PC-9 (cell line): ENCODE data around the gene MAFG. TPM values are rescaled to one million over a fixed set of nuclear protein-coding genes. Genes with fewer than 3 reads are reported as not detected.

Source experiments
- BruUV-seq: library from RNA; stranded (reverse); fragments of 400-500 nt; replicated peaks from 2 replicates; lab custom pipeline; 2021; lab: Mats Ljungman, UMichigan
- CTCF ChIA-PET: fragments of 300-600 bp; sonication (Branson Sonifier 250); formaldehyde crosslinking; loops from one replicate; lab custom pipeline; 2022; ENCODE audit warnings: antibody characterized with exemption; lab: Charles Lee
- POLR2A ChIA-PET: fragments of 300-600 bp; sonication (Branson Sonifier 250); formaldehyde crosslinking; loops from one replicate; lab custom pipeline; 2022; ENCODE audit warnings: antibody characterized with exemption; ENCODE audit not compliant: unreplicated experiment; lab: Charles Lee
- DNase-seq, 2 experiments: peaks; one replicate each; pipeline versions ENCODE4 v3.0.0 to v3.0.0-alpha.2; 2015 to 2022; ENCODE audit warnings: mixed read lengths in 1 of 2
- H2AFZ ChIP-seq: fragments of 200-600 bp; sonication (generic); 2 replicates; pipeline ENCODE4 v1.8.1; 2017; ENCODE audit warnings: antibody characterized with exemption
- H3F3A ChIP-seq: fragments of 200-600 bp; sonication (generic); 2 replicates; pipeline ENCODE4 v1.8.1; 2017; ENCODE audit warnings: antibody characterized with exemption, mild to moderate bottlenecking, low read depth; ENCODE audit not compliant: insufficient read depth
- H3K27ac ChIP-seq: fragments of 200-600 bp; sonication (generic); 2 replicates; pipeline ENCODE4 v1.6.1; 2016; ENCODE audit warnings: mixed run types
- H3K27me3 ChIP-seq: fragments of 200-600 bp; sonication (generic); 2 replicates; pipeline ENCODE4 v1.6.1; 2016; ENCODE audit warnings: low read depth, mixed run types; ENCODE audit not compliant: insufficient read depth
- H3K36me3 ChIP-seq: fragments of 200-600 bp; sonication (generic); 2 replicates; pipeline ENCODE4 v1.6.1; 2016; ENCODE audit warnings: low read depth, mixed run types
- H3K4me1 ChIP-seq: fragments of 200-600 bp; sonication (generic); replicated peaks from 2 replicates; pipeline ENCODE4 v1.6.1; 2016; ENCODE audit warnings: mixed run types; ENCODE audit not compliant: insufficient read depth
- H3K4me2 ChIP-seq: fragments of 200-600 bp; sonication (generic); 2 replicates; pipeline ENCODE4 v1.6.1; 2017; ENCODE audit warnings: mixed run types
- H3K4me3 ChIP-seq: fragments of 200-600 bp; sonication (generic); 2 replicates; pipeline ENCODE4 v1.6.1; 2016; ENCODE audit warnings: mixed run types
- H3K79me2 ChIP-seq: fragments of 200-600 bp; sonication (generic); 2 replicates; pipeline ENCODE4 v1.6.1; 2017; ENCODE audit warnings: low read depth, mixed run types
- H3K9me2 ChIP-seq: fragments of 200-600 bp; sonication (generic); 2 replicates; pipeline ENCODE4 v1.8.1; 2017; ENCODE audit warnings: mild to moderate bottlenecking; ENCODE audit not compliant: insufficient read depth
- H3K9me3 ChIP-seq: fragments of 200-600 bp; sonication (generic); 2 replicates; pipeline ENCODE4 v1.8.1; 2016; ENCODE audit warnings: low read depth; ENCODE audit not compliant: insufficient read depth
- H4K20me1 ChIP-seq: fragments of 200-600 bp; sonication (generic); 2 replicates; pipeline ENCODE4 v1.8.1; 2017; ENCODE audit not compliant: insufficient read depth
- EZH2 ChIP-seq: fragments of 200-600 bp; sonication (generic); IDR thresholded peaks from 2 replicates; pipeline ENCODE4 v1.8.0; 2017; ENCODE audit warnings: antibody characterized with exemption, low read depth
- intact Hi-C: fragments of 100-400 bp; cut with micrococcal nuclease; formaldehyde crosslinking; loops from one replicate; pipeline ENCODE4 v1.10.0; 2022; ENCODE audit not compliant: unreplicated experiment
- total RNA-seq: library from RNA; stranded (reverse); gene quantifications from 2 replicates; pipeline ENCODE4 v1.2.3, GENCODE V29; 2021
- TF ChIP-seq, protein P1 (sequence below): fragments of 200-600 bp; sonication (generic); conservative IDR thresholded peaks from 2 replicates; pipeline ENCODE4 v1.6.1; 2017; ENCODE audit warnings: mixed run types, antibody characterized with exemption, mild to moderate bottlenecking, moderate library complexity

Gene MAFG
- total RNA-seq, 1 experiment from 2014 or later, result 79.5 TPM

- TF ChIP-seq, protein P1, sequence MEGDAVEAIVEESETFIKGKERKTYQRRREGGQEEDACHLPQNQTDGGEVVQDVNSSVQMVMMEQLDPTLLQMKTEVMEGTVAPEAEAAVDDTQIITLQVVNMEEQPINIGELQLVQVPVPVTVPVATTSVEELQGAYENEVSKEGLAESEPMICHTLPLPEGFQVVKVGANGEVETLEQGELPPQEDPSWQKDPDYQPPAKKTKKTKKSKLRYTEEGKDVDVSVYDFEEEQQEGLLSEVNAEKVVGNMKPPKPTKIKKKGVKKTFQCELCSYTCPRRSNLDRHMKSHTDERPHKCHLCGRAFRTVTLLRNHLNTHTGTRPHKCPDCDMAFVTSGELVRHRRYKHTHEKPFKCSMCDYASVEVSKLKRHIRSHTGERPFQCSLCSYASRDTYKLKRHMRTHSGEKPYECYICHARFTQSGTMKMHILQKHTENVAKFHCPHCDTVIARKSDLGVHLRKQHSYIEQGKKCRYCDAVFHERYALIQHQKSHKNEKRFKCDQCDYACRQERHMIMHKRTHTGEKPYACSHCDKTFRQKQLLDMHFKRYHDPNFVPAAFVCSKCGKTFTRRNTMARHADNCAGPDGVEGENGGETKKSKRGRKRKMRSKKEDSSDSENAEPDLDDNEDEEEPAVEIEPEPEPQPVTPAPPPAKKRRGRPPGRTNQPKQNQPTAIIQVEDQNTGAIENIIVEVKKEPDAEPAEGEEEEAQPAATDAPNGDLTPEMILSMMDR, result no peak
- no peak for TF ChIP-seq EZH2
- H3K9me2 ChIP-seq, result no peaks in the 10 kb centered on the region
- H3K27me3 ChIP-seq, result no peaks in the 10 kb centered on the region
- H2AFZ ChIP-seq, result no peak overlapping the region
- POLR2A ChIA-PET, result interaction anchor here (0.6 to 1.2 kb wide), 2 partner anchors 24 to 86 kb away, joined by 4 to 7 read pairs; partner anchors contain the start of gene PYCR1
- intact Hi-C loops, result no loop called here
- no peaks in the 10 kb centered on the region for H3K9me3 ChIP-seq
- no TSS peak for BruUV-seq
- H3K4me2 ChIP-seq, result peak overlapping the region; percentile 57; the same call in 1 of the 2 replicates
- no peak overlapping the region; the same call in 1 of the 2 replicates for H3K4me3 ChIP-seq
- CTCF ChIA-PET, result interaction anchor here (0.5 to 2.0 kb wide), 11 partner anchors 21 to 457 kb away, joined by 3 to 18 read pairs (median 3); partner anchors contain the start of genes CENPX, DUS1L, LRRC45 and MAFG
- no peaks in the 10 kb centered on the region for H3K79me2 ChIP-seq
- peaks cover 12% of the 10 kb centered on the region for H3F3A ChIP-seq
- H3K36me3 ChIP-seq, result no peaks in the 10 kb centered on the region
- no peak for DNase-seq
- H3K27ac ChIP-seq, result no peak overlapping the region
- no peaks in the 10 kb centered on the region for H3K4me1 ChIP-seq
- no peaks in the 10 kb centered on the region for H4K20me1 ChIP-seq
Observed at GRCh38 chr17:81960130-81960958, 32.8 kb upstream of the MAFG start.

GRCh38 chr17:81959362-81960129 is 32.0 kb upstream of the MAFG start:
- H3K27me3 ChIP-seq, result no peaks in the 10 kb centered on the region
- H3K36me3 ChIP-seq, result no peaks in the 10 kb centered on the region

More at GRCh38 chr17:81959362-81960129, 32.0 kb upstream of the MAFG start:
- Histone ChIP-seq H3K79me2 (no peaks in the 10 kb centered on the region), H3K4me2 (peak overlapping the region; percentile 57), H3K9me2 (no peaks in the 10 kb centered on the region), H3K4me1 (peaks cover 6% of the 10 kb centered on the region; the same call in 1 of the 2 replicates), H3K4me3 (no peak overlapping the region; the same call in 1 of the 2 replicates), H3K27ac (no peak overlapping the region), H3K9me3 (no peaks in the 10 kb centered on the region), H4K20me1 (no peaks in the 10 kb centered on the region), H3F3A (peaks cover 9% of the 10 kb centered on the region), H2AFZ (no peak overlapping the region)
- DNase-seq, result peak in 1 of 2 experiments; percentile 74
- POLR2A ChIA-PET, result interaction anchor here (1.2 kb wide), 1 partner anchor 23 kb away, joined by 4 read pairs; the partner anchor contains the start of gene PYCR1
- intact Hi-C loops, result loop anchor here (1.0 kb wide), 1 partner anchor 62 kb away; no protein-coding TSS in a partner anchor
- BruUV-seq, result no TSS peak
- TF ChIP-seq, protein P1, result peak; percentile 30; the same call in 1 of the 2 replicates
- no peak for TF ChIP-seq EZH2
- CTCF ChIA-PET, result interaction anchor here (0.6 to 2.0 kb wide), 9 partner anchors 9 to 71 kb away, joined by 3 to 18 read pairs (median 4); partner anchors contain the start of genes CENPX, LRRC45 and MAFG
